ENCODE measurements around the gene MTHFD1L.

DNA sequence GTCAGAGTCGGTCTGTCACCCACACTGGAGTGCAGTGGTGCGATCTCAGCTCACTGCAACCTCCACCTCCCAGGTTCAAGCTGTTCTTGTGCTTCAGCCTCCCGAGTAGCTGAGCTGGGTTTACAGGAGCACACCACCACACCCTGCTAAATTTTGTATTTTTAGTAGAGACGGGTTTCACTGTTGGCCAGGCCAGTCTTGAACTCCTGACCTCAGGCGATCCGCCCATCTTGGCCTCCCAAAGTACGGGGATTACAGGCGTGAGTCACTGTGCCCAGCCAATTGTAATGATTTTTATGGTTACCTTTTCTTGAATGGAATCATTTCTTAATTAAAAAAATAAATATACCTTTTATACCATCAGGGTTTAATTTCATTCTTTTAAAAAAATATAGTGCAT lies 105.7 kb downstream of the MTHFD1L start:
- TF ChIP-seq SPI1 (IDR thresholded peaks at IDR 0.05; ENCODE audit: low read depth, low read length) (no peak), TAF1 (IDR thresholded peaks at IDR 0.05; ENCODE audit: low read depth, low read length) (no peak), POLR2A (IDR thresholded peaks at IDR 0.05; ENCODE audit: low read depth, low read length) (no peak), POLR2AphosphoS5 (IDR thresholded peaks at IDR 0.05; ENCODE audit: low read depth, low read length) (no peak), POU2F2 (IDR thresholded peaks at IDR 0.05; ENCODE audit: low read depth, low read length) (no peak)

All from GM12891 (cell line).